Lower lobe of right lung (tissue), 2 donors: ENCODE data around the gene RTL10. TPM values are rescaled to one million over a fixed set of nuclear protein-coding genes. Genes with fewer than 3 reads are reported as not detected.

Source experiments
- ATAC-seq, 2 donors: fragments of 200-7000 bp; cut with Tn5 transposase; one replicate each; pipeline ENCODE4 v1.9.1; 2020 to 2022; ENCODE audit warnings: mild to moderate bottlenecking in 2 of 2, moderate library complexity in 2 of 2
- DNase-seq: peaks from one replicate; pipeline ENCODE4 v3.0.0-alpha.2; 2020
- H3K27ac ChIP-seq: fragments of 200-600 bp; one replicate; pipeline ENCODE4 v1.8.0; 2022
- H3K27me3 ChIP-seq: fragments of 200-600 bp; one replicate; pipeline ENCODE4 v1.8.0; 2022; ENCODE audit warnings: low read depth
- H3K36me3 ChIP-seq: fragments of 200-600 bp; one replicate; pipeline ENCODE4 v1.8.0; 2022; ENCODE audit warnings: mild to moderate bottlenecking
- H3K4me1 ChIP-seq: fragments of 200-600 bp; one replicate; pipeline ENCODE4 v1.8.0; 2022
- H3K4me3 ChIP-seq: fragments of 200-600 bp; one replicate; pipeline ENCODE4 v1.8.0; 2022; ENCODE audit warnings: mild to moderate bottlenecking
- H3K9me3 ChIP-seq: fragments of 200-600 bp; one replicate; pipeline ENCODE4 v1.8.0; 2022
- CTCF ChIP-seq: fragments of 200-600 bp; IDR thresholded peaks from one replicate; pipeline ENCODE4 v1.8.0; 2022; ENCODE audit warnings: antibody characterized with exemption, mild to moderate bottlenecking
- intact Hi-C: fragments of 100-400 bp; cut with DNase I; formaldehyde crosslinking; loops from one replicate; pipeline ENCODE4 v1.11.0; 2022
- total RNA-seq: library from RNA; stranded (reverse); fragmentation: NEBNext Ultra II Directional; extraction: Animal tissue kit (Norgen Biotek cat#: 25700); gene quantifications from one replicate; pipeline ENCODE4 v1.2.1, GENCODE V29; 2021
- donor health status: DM: no; HTN: yes; CAD: no; lungs with severe emphysema.

Gene RTL10
- total RNA-seq, 1 donor from 2014 or later = 24.3 TPM

DNA sequence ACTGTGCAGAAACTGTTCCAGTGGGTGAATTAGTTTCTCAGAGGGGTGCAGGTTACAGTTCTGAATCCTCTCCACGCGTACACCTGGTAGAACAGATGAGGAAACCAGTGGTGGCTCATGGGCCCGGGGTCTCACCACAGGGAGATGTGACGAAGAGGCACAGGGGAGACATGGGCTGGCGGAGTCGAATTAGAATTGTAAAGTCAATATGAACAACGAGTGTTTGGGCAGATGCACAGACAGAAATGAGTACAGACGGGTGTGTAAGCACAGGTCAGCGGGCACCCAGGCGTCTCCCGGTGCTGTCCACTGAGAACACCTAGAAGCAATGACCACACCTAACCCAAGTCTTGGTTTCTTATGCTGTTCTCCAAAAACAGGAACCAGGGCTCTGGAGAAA is 41.8 kb downstream of the RTL10 start:
- ATAC-seq (no peak), DNase-seq (no peak)
- TF ChIP-seq CTCF = no peak
- intact Hi-C loops = no loop called here
- Histone ChIP-seq H3K27me3 (no peaks in the 10 kb centered on the region), H3K4me1 (peaks cover 5% of the 10 kb centered on the region), H3K36me3 (peaks cover 6% of the 10 kb centered on the region), H3K4me3 (no peak overlapping the region), H3K9me3 (no peaks in the 10 kb centered on the region), H3K27ac (no peak overlapping the region)

- ATAC-seq (no peak), DNase-seq (peak; percentile 41)
- no peak overlapping the region for H3K4me3 ChIP-seq
- intact Hi-C loops = no loop called here
- H3K27me3 ChIP-seq = no peaks in the 10 kb centered on the region
- peaks cover 6% of the 10 kb centered on the region for H3K36me3 ChIP-seq
- TF ChIP-seq CTCF = no peak
- no peak overlapping the region for H3K27ac ChIP-seq
- H3K4me1 ChIP-seq = no peaks in the 10 kb centered on the region
- no peaks in the 10 kb centered on the region for H3K9me3 ChIP-seq
Observed at GRCh38 chr22:19811811-19812771, 42.6 kb downstream of the RTL10 start.

DNA sequence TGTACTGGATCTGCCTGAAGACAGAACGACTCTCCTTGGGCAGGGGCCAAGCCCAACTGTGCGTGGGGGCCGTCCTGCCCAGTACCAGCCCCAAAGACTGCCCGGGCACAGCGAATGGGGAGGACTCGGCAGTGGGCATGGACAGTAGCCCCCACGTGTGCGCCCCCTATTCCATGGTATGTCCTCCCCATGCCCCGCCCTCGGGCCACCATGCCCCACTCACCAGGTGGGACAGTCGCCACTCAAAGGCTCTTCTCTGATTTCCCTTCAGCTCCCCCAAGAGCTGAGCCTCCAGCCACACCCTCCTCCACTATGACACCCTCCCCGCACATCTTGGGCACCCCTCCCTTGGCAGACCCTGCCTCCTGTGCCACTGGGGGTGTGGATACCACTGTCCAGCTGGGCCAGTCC is 43.5 kb downstream of the RTL10 start:
- no peak overlapping the region for H3K27ac ChIP-seq
- no peak overlapping the region for H3K4me3 ChIP-seq
- no peak for TF ChIP-seq CTCF
- ATAC-seq = no peak
- DNase-seq = peak; percentile 34
- intact Hi-C loops = no loop called here
- H3K9me3 ChIP-seq = no peaks in the 10 kb centered on the region
- H3K36me3 ChIP-seq = peaks cover 6% of the 10 kb centered on the region
- H3K27me3 ChIP-seq = no peaks in the 10 kb centered on the region
- H3K4me1 ChIP-seq = peaks cover 5% of the 10 kb centered on the region

GRCh38 chr22:19810381-19811201 is 44.1 kb downstream of the RTL10 start:
- DNase-seq (peak; percentile 36), ATAC-seq (no peak)
- no peak for TF ChIP-seq CTCF

GRCh38 chr22:19809741-19810140 is 44.9 kb downstream of the RTL10 start:
- H3K27me3 ChIP-seq = no peaks in the 10 kb centered on the region
- no peaks in the 10 kb centered on the region for H3K9me3 ChIP-seq
- intact Hi-C loops = no loop called here
- DNase-seq = no peak
- peaks cover 6% of the 10 kb centered on the region for H3K36me3 ChIP-seq
- H3K4me3 ChIP-seq = no peak overlapping the region
- H3K4me1 ChIP-seq = peaks cover 9% of the 10 kb centered on the region
- no peak for ATAC-seq
- no peak for TF ChIP-seq CTCF
- no peak overlapping the region for H3K27ac ChIP-seq

More at GRCh38 chr22:19810381-19811201, 44.1 kb downstream of the RTL10 start:
- Histone ChIP-seq H3K4me3 (no peak overlapping the region), H3K9me3 (no peaks in the 10 kb centered on the region), H3K27me3 (no peaks in the 10 kb centered on the region), H3K36me3 (peaks cover 6% of the 10 kb centered on the region), H3K27ac (no peak overlapping the region), H3K4me1 (peaks cover 9% of the 10 kb centered on the region)
- intact Hi-C loops = no loop called here
